ENCODE data around the gene CACNA1C. TPM values are rescaled to one million over a fixed set of nuclear protein-coding genes. Genes with fewer than 3 reads are reported as not detected.

CACNA1C gene
- total RNA-seq, 4 donors from 2014 or later: 9.7 to 42.1 (median 18.1) TPM

DNA sequence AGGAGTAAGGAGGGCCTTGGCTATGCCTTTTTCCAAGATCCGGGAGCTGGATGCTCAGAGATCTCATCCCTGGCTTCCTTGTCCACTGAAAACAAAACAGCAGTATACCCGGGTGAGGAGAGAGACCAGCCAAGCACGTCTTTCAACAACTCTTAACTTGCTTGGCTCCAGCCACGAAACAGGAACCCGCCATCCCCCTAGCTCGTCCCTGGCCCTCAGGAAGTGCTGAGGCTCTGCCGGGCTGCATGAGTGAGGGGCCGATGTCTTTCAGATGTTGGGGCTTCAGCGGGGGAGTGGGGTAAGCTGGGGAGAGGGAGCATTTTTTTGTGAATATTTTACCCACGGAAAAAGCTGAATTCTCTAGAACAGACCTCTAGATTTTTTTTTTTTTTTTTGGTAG, 231.1 kb downstream of the CACNA1C start:
- Histone ChIP-seq H3K9me3 (no peaks in the 10 kb centered on the region), H3K27me3 (no peaks in the 10 kb centered on the region), H3K27ac (peak overlapping the region in 1 of 4 donors; percentile 60), H3K36me3 (no peaks in the 10 kb centered on the region), H3K4me1 (peaks cover 0 to 42% (median 0%) of the 10 kb centered on the region in 4 donors), H3K4me3 (no peak overlapping the region)
- DNase-seq: peak in 1 of 3 donors; percentile 45
- TF ChIP-seq, protein P1, sequence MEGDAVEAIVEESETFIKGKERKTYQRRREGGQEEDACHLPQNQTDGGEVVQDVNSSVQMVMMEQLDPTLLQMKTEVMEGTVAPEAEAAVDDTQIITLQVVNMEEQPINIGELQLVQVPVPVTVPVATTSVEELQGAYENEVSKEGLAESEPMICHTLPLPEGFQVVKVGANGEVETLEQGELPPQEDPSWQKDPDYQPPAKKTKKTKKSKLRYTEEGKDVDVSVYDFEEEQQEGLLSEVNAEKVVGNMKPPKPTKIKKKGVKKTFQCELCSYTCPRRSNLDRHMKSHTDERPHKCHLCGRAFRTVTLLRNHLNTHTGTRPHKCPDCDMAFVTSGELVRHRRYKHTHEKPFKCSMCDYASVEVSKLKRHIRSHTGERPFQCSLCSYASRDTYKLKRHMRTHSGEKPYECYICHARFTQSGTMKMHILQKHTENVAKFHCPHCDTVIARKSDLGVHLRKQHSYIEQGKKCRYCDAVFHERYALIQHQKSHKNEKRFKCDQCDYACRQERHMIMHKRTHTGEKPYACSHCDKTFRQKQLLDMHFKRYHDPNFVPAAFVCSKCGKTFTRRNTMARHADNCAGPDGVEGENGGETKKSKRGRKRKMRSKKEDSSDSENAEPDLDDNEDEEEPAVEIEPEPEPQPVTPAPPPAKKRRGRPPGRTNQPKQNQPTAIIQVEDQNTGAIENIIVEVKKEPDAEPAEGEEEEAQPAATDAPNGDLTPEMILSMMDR (IDR thresholded peaks at IDR 0.05): no peak
- no peak for TF ChIP-seq POLR2A (IDR thresholded peaks at IDR 0.05)

DNA sequence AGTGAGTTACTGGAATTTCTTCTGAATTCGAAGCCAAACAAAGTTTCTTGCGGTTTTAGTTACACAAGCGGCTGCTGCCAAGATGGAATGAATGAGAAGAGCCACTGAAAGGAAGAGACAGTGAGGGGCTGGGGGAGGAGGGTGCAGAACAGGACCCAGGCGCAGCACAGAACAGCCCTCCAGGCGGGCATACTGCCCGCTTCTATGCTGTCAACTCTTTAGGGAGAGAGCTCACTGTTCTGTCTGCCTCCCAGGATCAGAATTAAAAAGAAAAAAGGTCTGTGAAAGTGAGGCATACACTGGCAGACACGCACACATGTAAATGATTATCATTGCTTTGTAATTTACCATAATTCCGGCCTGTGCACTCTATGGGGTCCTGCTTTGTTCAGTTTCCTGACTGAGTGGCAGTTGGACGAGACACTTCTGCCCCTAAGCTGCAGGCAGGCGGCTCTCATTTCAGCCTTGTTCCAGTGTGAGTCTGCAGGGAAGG, 231.6 kb downstream of the CACNA1C start:
- Histone ChIP-seq H3K27me3 (no peaks in the 10 kb centered on the region), H3K36me3 (no peaks in the 10 kb centered on the region), H3K4me3 (no peak overlapping the region), H3K9me3 (no peaks in the 10 kb centered on the region), H3K27ac (peak overlapping the region in 1 of 4 donors; percentile 60), H3K4me1 (peaks cover 0 to 42% (median 0%) of the 10 kb centered on the region in 4 donors)
- peak in 1 of 3 donors; percentile 31 for DNase-seq
- TF ChIP-seq, protein P1 (IDR thresholded peaks at IDR 0.05): no peak
- no peak for TF ChIP-seq POLR2A (IDR thresholded peaks at IDR 0.05)

DNA sequence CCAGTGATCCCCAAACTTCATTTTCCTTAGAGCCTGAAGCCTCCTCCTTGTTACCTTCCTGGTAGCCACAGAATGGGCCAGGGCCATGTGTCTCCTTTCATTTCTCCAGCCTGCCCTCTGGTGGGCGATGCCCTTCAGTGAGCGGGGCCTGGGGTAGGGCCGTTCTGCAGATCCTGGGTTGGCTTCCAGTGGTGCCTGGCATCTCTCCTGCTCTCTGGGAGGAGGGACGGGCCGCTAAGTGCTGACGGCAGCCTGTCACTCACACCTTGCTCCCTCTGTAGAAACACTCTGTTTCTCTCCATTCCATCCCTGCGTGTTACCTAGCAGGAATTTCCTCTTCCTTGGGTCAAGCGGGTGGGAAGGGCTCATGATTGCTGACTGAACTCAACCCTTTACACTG, 232.1 kb downstream of the CACNA1C start:
- Histone ChIP-seq H3K4me1 (peaks cover 0 to 42% (median 0%) of the 10 kb centered on the region in 4 donors), H3K27ac (peak overlapping the region in 1 of 4 donors; percentile 66)
- peak; percentile 46 to 87 (median 83) for DNase-seq

DNA sequence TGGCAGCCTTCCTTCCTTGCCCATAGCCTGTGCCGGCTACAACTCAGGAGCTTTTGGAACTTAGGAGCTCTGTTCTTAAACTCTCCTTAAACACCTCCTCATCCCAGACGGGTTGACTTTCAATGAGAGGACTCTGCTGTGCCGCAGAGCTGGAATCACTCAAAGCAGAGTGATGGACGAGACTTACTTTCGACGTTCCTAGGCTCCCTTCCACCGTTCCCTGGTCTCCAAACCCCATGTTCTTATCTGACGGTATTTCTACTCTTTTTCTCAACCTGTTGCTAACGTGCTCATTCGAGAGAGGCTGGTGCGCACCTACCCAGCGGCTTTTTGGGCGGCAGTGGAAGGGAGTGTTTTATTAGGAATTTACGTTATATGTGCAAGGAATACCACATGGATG, 232.7 kb downstream of the CACNA1C start:
- H3K4me3 ChIP-seq: no peak overlapping the region
- H3K27ac ChIP-seq: peak overlapping the region in 1 of 4 donors; percentile 66
- TF ChIP-seq POLR2A (IDR thresholded peaks at IDR 0.05): no peak
- TF ChIP-seq, protein P1 (IDR thresholded peaks at IDR 0.05): no peak
- peaks cover 0 to 42% (median 0%) of the 10 kb centered on the region in 4 donors for H3K4me1 ChIP-seq
- H3K36me3 ChIP-seq: no peaks in the 10 kb centered on the region
- no peaks in the 10 kb centered on the region for H3K27me3 ChIP-seq
- no peaks in the 10 kb centered on the region for H3K9me3 ChIP-seq
- peak in 1 of 3 donors; percentile 32 for DNase-seq

More for the DNA sequence above, 232.1 kb downstream of the CACNA1C start:
- H3K9me3 ChIP-seq: no peaks in the 10 kb centered on the region
- H3K36me3 ChIP-seq: no peaks in the 10 kb centered on the region
- no peaks in the 10 kb centered on the region for H3K27me3 ChIP-seq
- no peak overlapping the region for H3K4me3 ChIP-seq
- TF ChIP-seq, protein P1 (IDR thresholded peaks at IDR 0.05): peak; percentile 11 to 72 (median 54)
- no peak for TF ChIP-seq POLR2A (IDR thresholded peaks at IDR 0.05)

DNA sequence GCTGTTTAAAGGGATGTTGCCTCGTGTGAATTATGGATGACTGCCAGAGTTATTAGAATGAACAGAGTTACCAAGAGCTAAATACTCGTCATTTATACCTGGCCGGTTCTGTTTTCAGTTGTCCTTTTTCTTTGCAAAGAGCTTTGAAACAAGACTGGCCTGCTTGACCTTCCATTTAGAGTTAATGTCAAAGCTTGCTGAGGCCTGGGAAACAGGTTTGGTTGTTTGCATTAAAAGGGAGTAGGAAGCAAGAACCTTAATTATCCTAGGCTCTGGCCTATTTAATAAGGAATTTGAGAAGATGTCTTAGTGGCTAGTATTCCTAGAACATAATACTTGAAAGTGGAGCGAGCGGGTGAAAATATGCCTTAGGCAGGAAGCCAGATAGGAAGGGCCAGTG, 233.3 kb downstream of the CACNA1C start:
- Histone ChIP-seq H3K27me3 (no peaks in the 10 kb centered on the region), H3K9me3 (no peaks in the 10 kb centered on the region), H3K4me1 (peaks cover 0 to 42% (median 0%) of the 10 kb centered on the region in 4 donors), H3K36me3 (no peaks in the 10 kb centered on the region), H3K27ac (peak overlapping the region in 1 of 4 donors; percentile 66), H3K4me3 (no peak overlapping the region)
- DNase-seq: no peak
- no peak for TF ChIP-seq POLR2A (IDR thresholded peaks at IDR 0.05)
- TF ChIP-seq, protein P1 (IDR thresholded peaks at IDR 0.05): no peak
